OCI-LY7 (cell line): ENCODE measurements around the gene KRTAP4-3. TPM values are rescaled to one million over a fixed set of nuclear protein-coding genes. Genes with fewer than 3 reads are reported as not detected.

ENCODE experiments used
- BruUV-seq: library from RNA; stranded (reverse); fragments of 400-500 nt; replicated peaks from 2 replicates; lab custom pipeline; 2021; lab: Mats Ljungman, UMichigan
- CTCF ChIA-PET: fragments of 300-600 bp; sonication (Branson Sonifier 250); formaldehyde crosslinking; loops from one replicate; lab custom pipeline; 2022; ENCODE audit warnings: antibody characterized with exemption; ENCODE audit not compliant: unreplicated experiment; lab: Charles Lee
- POLR2A ChIA-PET: fragments of 300-600 bp; sonication (Branson Sonifier 250); formaldehyde crosslinking; loops from one replicate; lab custom pipeline; 2022; ENCODE audit warnings: antibody characterized with exemption; lab: Charles Lee
- DNase-seq: peaks from one replicate; pipeline ENCODE4 v3.0.0-alpha.2; 2015; ENCODE audit warnings: low spot score
- H2AFZ ChIP-seq: fragments of 200-600 bp; sonication (generic), shearing (Covaris generic); 2 replicates; pipeline ENCODE4 v1.6.1; 2014; ENCODE audit warnings: mild to moderate bottlenecking, antibody characterized with exemption, low read length, moderate library complexity
- H3K27ac ChIP-seq: fragments of 200-600 bp; sonication (generic); 2 replicates; pipeline ENCODE4 v1.5.1; 2014; ENCODE audit warnings: mixed run types, low read depth, mild to moderate bottlenecking, moderate library complexity, low read length, inconsistent platforms; ENCODE audit not compliant: poor library complexity, severe bottlenecking
- H3K36me3 ChIP-seq: fragments of 200-600 bp; sonication (generic); 2 replicates; pipeline ENCODE4 v1.6.1; 2014; ENCODE audit warnings: mild to moderate bottlenecking, antibody characterized with exemption, low read length, moderate library complexity, mixed read lengths; ENCODE audit not compliant: insufficient read depth
- H3K4me1 ChIP-seq: fragments of 200-600 bp; sonication (generic); 2 replicates; pipeline ENCODE4 v1.5.1; 2014; ENCODE audit warnings: mild to moderate bottlenecking, low read length; ENCODE audit not compliant: insufficient read depth, poor library complexity, severe bottlenecking
- H3K4me2 ChIP-seq: fragments of 200-600 bp; sonication (generic); 2 replicates; pipeline ENCODE4 v1.6.1; 2014; ENCODE audit warnings: mild to moderate bottlenecking, low read length
- H3K4me3 ChIP-seq: fragments of 200-600 bp; sonication (generic); 2 replicates; pipeline ENCODE4 v1.5.1; 2014; ENCODE audit warnings: mild to moderate bottlenecking, low read depth, low read length; ENCODE audit not compliant: poor library complexity, severe bottlenecking
- H3K79me2 ChIP-seq: fragments of 200-600 bp; sonication (generic); 2 replicates; pipeline ENCODE4 v1.6.1; 2016; ENCODE audit warnings: low read depth, mild to moderate bottlenecking, low read length, moderate library complexity, mixed read lengths; ENCODE audit not compliant: insufficient read depth
- H3K9me2 ChIP-seq: fragments of 200-600 bp; sonication (generic); 2 replicates; pipeline ENCODE4 v1.6.1; 2016; ENCODE audit warnings: mild to moderate bottlenecking, low read length, mixed read lengths; ENCODE audit not compliant: insufficient read depth
- H3K9me3 ChIP-seq: fragments of 200-600 bp; sonication (generic); 2 replicates; pipeline ENCODE4 v1.6.1; 2014; ENCODE audit warnings: mild to moderate bottlenecking, mixed run types, low read length, mixed read lengths
- H4K20me1 ChIP-seq: fragments of 200-600 bp; sonication (generic); 2 replicates; pipeline ENCODE4 v1.6.1; 2014; ENCODE audit warnings: mild to moderate bottlenecking, antibody characterized with exemption, low read length, moderate library complexity, mixed read lengths; ENCODE audit not compliant: insufficient read depth
- CTCF ChIP-seq: fragments of 200-600 bp; sonication (generic); conservative IDR thresholded peaks from 2 replicates; pipeline ENCODE4 v1.5.1; 2014; ENCODE audit warnings: mild to moderate bottlenecking, antibody characterized with exemption, low read length, moderate library complexity, mixed read lengths
- EZH2phosphoT487 ChIP-seq: fragments of 200-600 bp; sonication (generic); IDR thresholded peaks from 2 replicates; pipeline ENCODE4 v1.6.1; 2018; ENCODE audit warnings: low read depth, borderline replicate concordance, mild to moderate bottlenecking, mixed run types, antibody characterized with exemption, low read length, moderate library complexity, mixed read lengths
- intact Hi-C: fragments of 100-400 bp; cut with micrococcal nuclease; formaldehyde crosslinking; loops from one replicate; pipeline ENCODE4 v1.10.0; 2022; ENCODE audit not compliant: unreplicated experiment
- total RNA-seq, 2 experiments: library from RNA; depleted of rRNA in 1 of 2; stranded (reverse); fragments of >200 nt in 1 of 2; shearing (Covaris generic) in 1 of 2; gene quantifications; 2 replicates each; pipeline ENCODE4 v1.2.3, GENCODE V29; 2014 to 2022

KRTAP4-3 gene
- total RNA-seq, 2 experiments from 2014 or later = not detected

DNA sequence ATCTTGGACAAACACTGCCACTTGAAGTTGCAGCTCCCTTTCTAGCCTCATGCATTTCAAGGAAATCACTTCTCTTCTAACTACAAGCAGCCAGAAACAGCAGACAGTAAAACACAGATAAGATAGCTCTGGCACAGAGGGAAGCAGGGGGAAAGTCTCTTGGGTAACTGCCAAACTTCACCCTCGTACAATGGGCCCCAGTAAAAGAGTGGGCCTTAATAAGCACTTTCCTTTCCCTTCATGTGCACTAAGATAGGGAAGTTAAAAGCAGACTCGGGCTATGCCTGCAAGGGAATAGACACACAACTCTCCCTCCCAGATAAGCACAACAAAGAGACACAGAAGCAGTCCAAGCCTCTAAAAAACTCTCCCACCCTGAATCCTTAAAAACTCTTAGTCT, 14.2 kb downstream of the KRTAP4-3 start:
- no TSS peak for BruUV-seq
- ChIA-PET CTCF (no interaction called here), POLR2A (no interaction called here)
- Histone ChIP-seq H4K20me1 (no peaks in the 10 kb centered on the region), H3K4me1 (no peaks in the 10 kb centered on the region), H3K36me3 (no peaks in the 10 kb centered on the region), H3K27ac (no peak overlapping the region), H3K9me3 (no peaks in the 10 kb centered on the region), H2AFZ (no peak overlapping the region), H3K4me2 (no peak overlapping the region), H3K9me2 (no peaks in the 10 kb centered on the region), H3K4me3 (no peak overlapping the region), H3K79me2 (no peaks in the 10 kb centered on the region)
- no peak for DNase-seq
- intact Hi-C loops = no loop called here
- no peak for TF ChIP-seq CTCF
- no peak for TF ChIP-seq EZH2phosphoT487

GRCh38 chr17:41151525-41151924, 16.5 kb downstream of the KRTAP4-3 start:
- CTCF ChIA-PET = no interaction called here
- Histone ChIP-seq H3K9me2 (no peaks in the 10 kb centered on the region), H3K4me1 (no peaks in the 10 kb centered on the region), H3K79me2 (no peaks in the 10 kb centered on the region), H2AFZ (no peak overlapping the region), H3K9me3 (no peaks in the 10 kb centered on the region), H4K20me1 (no peaks in the 10 kb centered on the region), H3K4me2 (no peak overlapping the region), H3K27ac (no peak overlapping the region), H3K36me3 (no peaks in the 10 kb centered on the region), H3K4me3 (no peak overlapping the region)
- BruUV-seq = no TSS peak
- no peak for DNase-seq
- no peak for TF ChIP-seq CTCF
- no peak for TF ChIP-seq EZH2phosphoT487
- POLR2A ChIA-PET = no interaction called here
- intact Hi-C loops = no loop called here

- intact Hi-C loops = no loop called here
- no peak overlapping the region for H2AFZ ChIP-seq
- TF ChIP-seq EZH2phosphoT487 (no peak), CTCF (no peak)
- no peak overlapping the region for H3K27ac ChIP-seq
- H3K9me2 ChIP-seq = no peaks in the 10 kb centered on the region
- H3K79me2 ChIP-seq = no peaks in the 10 kb centered on the region
- ChIA-PET POLR2A (no interaction called here), CTCF (no interaction called here)
- no peaks in the 10 kb centered on the region for H3K9me3 ChIP-seq
- H3K36me3 ChIP-seq = no peaks in the 10 kb centered on the region
- BruUV-seq = no TSS peak
- DNase-seq = no peak
- H3K4me3 ChIP-seq = no peak overlapping the region
- no peak overlapping the region for H3K4me2 ChIP-seq
- H3K4me1 ChIP-seq = no peaks in the 10 kb centered on the region
- H4K20me1 ChIP-seq = no peaks in the 10 kb centered on the region
These were observed 18.0 kb downstream of the KRTAP4-3 start for GRCh38 chr17:41150026-41150425.
